Thyroid gland (tissue), 4 donors: Measurements from ENCODE around the gene FOXD2.

Experiments used
- POLR2A ChIP-seq, 2 donors: fragments of 450-650 bp; IDR thresholded peaks; one replicate each; pipeline ENCODE4 v1.6.1; 2017; ENCODE audit warnings: antibody characterized with exemption in 2 of 2, mild to moderate bottlenecking in 2 of 2, moderate library complexity in 1 of 2
- TF ChIP-seq, protein P1 (sequence below), 6 experiments: fragments of 200-600 bp in 3 of 6; fragments of 450-650 bp in 3 of 6; sonication (generic) in 3 of 6; IDR thresholded peaks; one replicate each; pipeline ENCODE4 v1.5.1; 2016 to 2019; ENCODE audit warnings: antibody characterized with exemption in 6 of 6, mild to moderate bottlenecking in 2 of 6, inconsistent platforms in 1 of 6, moderate library complexity in 1 of 6

DNA sequence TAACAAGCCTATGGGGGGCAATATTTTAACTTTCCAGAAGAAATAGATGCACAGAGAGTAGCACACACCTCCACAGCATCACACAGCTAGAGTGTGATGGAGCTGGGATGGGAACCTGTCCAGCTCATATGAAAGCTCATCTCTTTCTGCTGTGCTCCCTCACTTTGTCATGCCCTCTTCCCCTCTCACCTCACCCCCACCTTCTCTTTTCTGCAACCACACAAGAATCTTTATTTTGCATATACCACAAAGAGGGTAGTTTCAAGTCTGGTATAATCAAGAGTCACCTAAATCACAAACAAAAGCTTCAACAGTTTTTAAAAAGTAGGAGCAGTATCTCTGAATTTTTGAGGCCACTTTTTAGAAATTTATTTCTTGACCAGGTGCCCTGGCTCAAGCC is 22.6 kb downstream of the FOXD2 start:
- TF ChIP-seq POLR2A (IDR thresholded peaks at IDR 0.05) = no peak
- TF ChIP-seq, protein P1, sequence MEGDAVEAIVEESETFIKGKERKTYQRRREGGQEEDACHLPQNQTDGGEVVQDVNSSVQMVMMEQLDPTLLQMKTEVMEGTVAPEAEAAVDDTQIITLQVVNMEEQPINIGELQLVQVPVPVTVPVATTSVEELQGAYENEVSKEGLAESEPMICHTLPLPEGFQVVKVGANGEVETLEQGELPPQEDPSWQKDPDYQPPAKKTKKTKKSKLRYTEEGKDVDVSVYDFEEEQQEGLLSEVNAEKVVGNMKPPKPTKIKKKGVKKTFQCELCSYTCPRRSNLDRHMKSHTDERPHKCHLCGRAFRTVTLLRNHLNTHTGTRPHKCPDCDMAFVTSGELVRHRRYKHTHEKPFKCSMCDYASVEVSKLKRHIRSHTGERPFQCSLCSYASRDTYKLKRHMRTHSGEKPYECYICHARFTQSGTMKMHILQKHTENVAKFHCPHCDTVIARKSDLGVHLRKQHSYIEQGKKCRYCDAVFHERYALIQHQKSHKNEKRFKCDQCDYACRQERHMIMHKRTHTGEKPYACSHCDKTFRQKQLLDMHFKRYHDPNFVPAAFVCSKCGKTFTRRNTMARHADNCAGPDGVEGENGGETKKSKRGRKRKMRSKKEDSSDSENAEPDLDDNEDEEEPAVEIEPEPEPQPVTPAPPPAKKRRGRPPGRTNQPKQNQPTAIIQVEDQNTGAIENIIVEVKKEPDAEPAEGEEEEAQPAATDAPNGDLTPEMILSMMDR (IDR thresholded peaks at IDR 0.05) = no peak
